SJSA1 (cell line): ENCODE data around the gene HIVEP3. TPM values are rescaled to one million over a fixed set of nuclear protein-coding genes. Genes with fewer than 3 reads are reported as not detected.

ENCODE experiments used
- DNase-seq, 2 experiments: peaks; one replicate each; pipeline ENCODE4 v3.0.0-alpha.2; 2015 to 2020; ENCODE audit warnings: low spot score in 2 of 2, low read depth in 1 of 2
- H3K27ac ChIP-seq: fragments of 250-450 bp; sonication (Bioruptor Pico); 2 replicates; pipeline ENCODE4 v1.5.1; 2020; ENCODE audit warnings: mild to moderate bottlenecking, moderate library complexity
- H3K27me3 ChIP-seq: fragments of 250-450 bp; sonication (Bioruptor Pico); replicated peaks from 2 replicates; pipeline ENCODE4 v1.5.1; 2020; ENCODE audit warnings: mild to moderate bottlenecking, moderate library complexity
- H3K36me3 ChIP-seq: fragments of 250-450 bp; sonication (Bioruptor Pico); 2 replicates; pipeline ENCODE4 v1.5.1; 2020; ENCODE audit warnings: mild to moderate bottlenecking
- H3K4me1 ChIP-seq: fragments of 250-450 bp; sonication (Bioruptor Pico); replicated peaks from 2 replicates; pipeline ENCODE4 v1.6.1; 2021; ENCODE audit warnings: mild to moderate bottlenecking
- H3K4me3 ChIP-seq: fragments of 250-450 bp; sonication (Bioruptor Pico); 2 replicates; pipeline ENCODE4 v1.5.1; 2020; ENCODE audit warnings: mild to moderate bottlenecking
- H3K9me3 ChIP-seq: fragments of 250-450 bp; sonication (Bioruptor Pico); replicated peaks from 2 replicates; pipeline ENCODE4 v1.5.1; 2020; ENCODE audit warnings: mild to moderate bottlenecking
- total RNA-seq: library from RNA; depleted of rRNA; stranded (reverse); fragments of >200 nt; shearing (Covaris generic); gene quantifications from 2 replicates; pipeline ENCODE4 v1.2.3, GENCODE V29; 2014

The HIVEP3 gene
- total RNA-seq, 1 experiment from 2014 or later = 2.2 TPM

DNA sequence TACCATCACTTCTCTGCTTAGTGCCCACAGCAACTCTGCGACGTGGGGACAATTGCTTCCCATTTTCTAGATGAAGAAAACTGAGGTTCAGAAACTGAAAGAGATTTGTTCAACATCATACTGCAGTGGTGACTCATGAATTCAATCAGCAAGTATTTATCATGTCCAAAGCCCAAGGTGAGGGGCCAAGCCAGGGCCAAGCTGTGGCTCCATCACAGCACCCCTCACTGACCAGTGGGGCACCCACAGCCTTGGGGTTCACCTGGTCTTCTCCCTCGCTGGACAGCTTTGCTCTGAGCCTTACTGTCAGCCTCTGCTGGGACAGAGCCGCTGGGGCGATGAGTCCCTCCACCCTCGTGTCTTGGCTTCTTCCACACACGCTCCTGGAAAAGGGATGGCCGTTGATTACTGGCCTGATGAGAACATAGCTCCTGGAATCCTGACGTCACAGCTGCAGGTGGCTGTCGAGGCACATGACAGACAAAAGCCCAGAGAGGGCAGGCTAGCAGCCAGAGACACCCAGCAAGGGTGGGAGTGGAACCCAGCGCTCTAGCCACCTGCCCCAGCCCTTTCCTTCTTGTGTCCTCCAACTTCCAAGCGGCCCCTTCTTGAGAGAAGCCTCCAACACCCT, 440.5 kb downstream of the HIVEP3 start:
- Histone ChIP-seq H3K27me3 (no peaks in the 10 kb centered on the region), H3K9me3 (no peaks in the 10 kb centered on the region), H3K27ac (no peak overlapping the region), H3K4me3 (no peak overlapping the region), H3K36me3 (no peaks in the 10 kb centered on the region), H3K4me1 (peaks cover 25% of the 10 kb centered on the region)
- no peak for DNase-seq

- Histone ChIP-seq H3K4me1 (peaks cover 12% of the 10 kb centered on the region), H3K27ac (no peak overlapping the region), H3K9me3 (no peaks in the 10 kb centered on the region), H3K4me3 (no peak overlapping the region), H3K36me3 (no peaks in the 10 kb centered on the region), H3K27me3 (no peaks in the 10 kb centered on the region)
- no peak for DNase-seq
Observed at GRCh38 chr1:41476807-41477361, 441.8 kb downstream of the HIVEP3 start.

DNA sequence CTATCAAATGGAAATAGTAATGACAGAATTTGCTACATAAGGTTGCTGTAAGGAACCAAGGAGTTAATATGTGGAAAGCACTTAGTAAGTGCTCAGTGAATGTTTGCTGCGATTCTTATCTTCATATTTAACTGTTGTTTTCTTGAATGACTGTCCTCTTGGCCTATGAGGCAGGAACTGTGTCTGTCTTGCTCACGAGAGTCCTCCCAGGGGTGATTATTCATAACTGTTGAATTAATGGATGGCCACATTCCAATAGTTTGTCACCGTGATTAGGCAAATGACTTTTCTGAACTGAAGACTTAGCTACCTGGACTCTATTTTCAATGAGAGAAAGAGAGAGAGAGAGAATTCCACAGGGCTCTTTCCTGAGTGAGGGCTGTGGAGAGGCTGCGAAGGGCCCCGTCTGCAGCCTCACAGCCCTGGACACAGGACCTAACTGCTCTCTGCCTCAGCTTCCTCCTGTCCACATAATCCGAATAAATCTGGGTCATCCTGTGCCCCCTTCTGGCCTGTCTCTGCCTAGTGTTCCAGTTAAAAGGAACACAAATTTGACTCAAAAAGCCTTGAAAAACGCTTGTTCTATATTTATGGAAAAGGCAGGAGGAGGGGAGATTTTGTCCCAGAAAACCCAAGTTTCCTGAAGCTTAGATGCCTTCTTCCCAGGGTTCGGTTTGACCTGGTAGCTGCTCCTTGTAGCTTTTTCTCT, 442.7 kb downstream of the HIVEP3 start:
- H3K4me1 ChIP-seq = peaks cover 11% of the 10 kb centered on the region
- H3K27me3 ChIP-seq = no peaks in the 10 kb centered on the region
- DNase-seq = no peak
- H3K27ac ChIP-seq = no peak overlapping the region
- no peaks in the 10 kb centered on the region for H3K9me3 ChIP-seq
- no peaks in the 10 kb centered on the region for H3K36me3 ChIP-seq
- no peak overlapping the region for H3K4me3 ChIP-seq

GRCh38 chr1:41475346-41475745, 443.4 kb downstream of the HIVEP3 start:
- peaks cover 15% of the 10 kb centered on the region for H3K4me1 ChIP-seq
- H3K4me3 ChIP-seq = no peak overlapping the region
- no peak for DNase-seq
- no peaks in the 10 kb centered on the region for H3K36me3 ChIP-seq
- H3K9me3 ChIP-seq = no peaks in the 10 kb centered on the region
- H3K27me3 ChIP-seq = no peaks in the 10 kb centered on the region
- H3K27ac ChIP-seq = no peak overlapping the region

GRCh38 chr1:41474490-41475271, 444.0 kb downstream of the HIVEP3 start:
- no peak for DNase-seq
- Histone ChIP-seq H3K4me1 (peaks cover 15% of the 10 kb centered on the region), H3K27me3 (no peaks in the 10 kb centered on the region), H3K9me3 (no peaks in the 10 kb centered on the region), H3K27ac (no peak overlapping the region), H3K36me3 (no peaks in the 10 kb centered on the region), H3K4me3 (no peak overlapping the region)

DNA sequence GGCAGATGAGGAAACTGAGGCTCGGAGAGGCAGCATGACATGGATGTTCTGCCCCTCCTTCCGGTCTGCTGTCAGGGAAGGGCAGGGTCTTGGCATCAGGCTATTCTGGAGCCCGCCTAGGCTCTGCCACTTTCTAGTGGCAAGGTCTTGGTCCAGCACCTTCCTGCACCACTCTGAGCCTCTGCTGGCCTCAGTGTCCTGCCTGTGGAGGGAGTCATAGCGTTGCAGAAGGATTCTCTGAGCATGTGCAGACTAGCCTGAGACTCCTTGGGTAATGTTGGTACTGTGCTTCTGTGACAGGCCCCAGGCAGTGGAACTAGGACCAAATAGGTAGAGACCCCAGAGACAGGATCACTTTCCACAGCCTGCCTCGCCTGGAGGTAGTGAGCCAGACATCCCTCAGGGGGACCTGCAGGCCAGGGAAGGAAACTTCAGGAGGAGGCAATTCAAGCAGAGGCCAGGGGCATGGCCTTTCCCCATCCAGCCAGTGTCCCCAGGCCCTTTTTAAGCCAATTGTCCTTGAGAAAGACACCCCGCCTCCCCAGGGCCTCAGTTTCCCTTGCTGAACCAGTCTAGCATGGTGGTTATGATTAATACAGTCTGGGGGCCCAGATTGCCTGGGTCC, 444.9 kb downstream of the HIVEP3 start:
- no peak overlapping the region for H3K27ac ChIP-seq
- H3K36me3 ChIP-seq = no peaks in the 10 kb centered on the region
- no peaks in the 10 kb centered on the region for H3K9me3 ChIP-seq
- H3K4me1 ChIP-seq = peaks cover 15% of the 10 kb centered on the region
- H3K27me3 ChIP-seq = no peaks in the 10 kb centered on the region
- no peak overlapping the region for H3K4me3 ChIP-seq
- no peak for DNase-seq

DNA sequence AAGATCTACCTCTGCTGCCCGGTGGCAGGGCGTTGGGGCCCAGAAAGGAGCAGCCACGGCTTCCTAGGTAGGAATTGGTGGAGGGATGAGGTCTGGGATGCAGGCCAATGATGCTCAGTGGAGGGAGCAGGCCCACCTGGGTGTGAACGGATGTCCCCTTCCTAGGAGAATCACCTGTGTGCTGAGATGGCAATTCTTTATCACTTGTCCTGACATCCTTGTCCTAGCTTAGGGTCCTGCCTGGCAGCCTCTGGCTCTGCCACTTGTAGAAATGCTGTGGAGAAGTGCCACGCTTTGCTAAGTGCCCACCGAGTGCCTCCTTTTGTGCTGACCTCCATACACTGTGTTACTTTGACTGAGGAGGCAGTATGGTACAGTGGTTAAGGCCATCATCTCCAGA, 447.1 kb downstream of the HIVEP3 start:
- no peak for DNase-seq
- H3K27ac ChIP-seq = no peak overlapping the region

GRCh38 chr1:41469706-41470105, 449.0 kb downstream of the HIVEP3 start:
- no peaks in the 10 kb centered on the region for H3K27me3 ChIP-seq

More for the DNA sequence above, 447.1 kb downstream of the HIVEP3 start:
- Histone ChIP-seq H3K4me1 (peaks cover 15% of the 10 kb centered on the region), H3K4me3 (no peak overlapping the region), H3K27me3 (no peaks in the 10 kb centered on the region), H3K36me3 (no peaks in the 10 kb centered on the region), H3K9me3 (no peaks in the 10 kb centered on the region)

DNA sequence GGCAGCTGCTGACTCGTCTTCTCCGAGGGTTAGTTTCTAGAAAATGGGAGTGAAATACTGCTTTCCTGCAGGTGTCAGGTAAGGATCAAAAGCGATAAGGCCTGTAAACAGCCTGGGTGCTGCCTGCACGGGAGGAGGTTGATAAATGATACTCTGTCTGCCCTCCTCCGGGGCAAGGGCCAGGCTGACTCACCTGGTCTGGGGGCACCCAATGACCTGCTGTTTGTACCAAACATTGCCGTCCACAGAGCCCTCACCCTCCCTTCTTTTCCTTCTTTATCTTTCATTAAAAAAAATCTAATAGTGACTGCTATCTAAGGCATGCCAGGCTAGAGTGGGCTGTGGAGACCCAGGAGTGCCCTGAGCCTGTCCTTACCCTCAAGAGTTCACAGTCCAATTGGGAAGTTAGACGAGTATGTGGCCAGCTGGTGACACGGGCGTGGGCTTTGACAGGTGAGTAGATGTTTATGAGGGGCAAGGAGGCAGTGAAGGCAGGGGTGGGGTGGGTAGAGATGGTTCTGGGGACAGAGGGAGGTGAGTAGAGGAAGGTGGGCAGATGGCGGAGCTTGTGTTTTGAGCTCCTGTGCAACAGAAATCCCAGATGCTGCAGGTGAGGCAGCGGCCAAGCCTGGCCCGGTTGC, 450.5 kb downstream of the HIVEP3 start:
- no peaks in the 10 kb centered on the region for H3K9me3 ChIP-seq
- DNase-seq = no peak

More at GRCh38 chr1:41469706-41470105, 449.0 kb downstream of the HIVEP3 start:
- Histone ChIP-seq H3K4me1 (peaks cover 5% of the 10 kb centered on the region; the same call in 1 of the 2 replicates), H3K4me3 (no peak overlapping the region), H3K9me3 (no peaks in the 10 kb centered on the region), H3K36me3 (no peaks in the 10 kb centered on the region), H3K27ac (no peak overlapping the region)
- no peak for DNase-seq

GRCh38 chr1:41467673-41468072, 451.0 kb downstream of the HIVEP3 start:
- Histone ChIP-seq H3K9me3 (no peaks in the 10 kb centered on the region), H3K4me1 (peaks cover 5% of the 10 kb centered on the region; the same call in 1 of the 2 replicates), H3K27me3 (no peaks in the 10 kb centered on the region), H3K27ac (no peak overlapping the region), H3K4me3 (no peak overlapping the region), H3K36me3 (peaks cover 11% of the 10 kb centered on the region; the same call in 1 of the 2 replicates)
- no peak for DNase-seq

More for the DNA sequence above, 450.5 kb downstream of the HIVEP3 start:
- Histone ChIP-seq H3K27ac (no peak overlapping the region), H3K36me3 (peaks cover 8% of the 10 kb centered on the region; the same call in 1 of the 2 replicates), H3K4me1 (peaks cover 5% of the 10 kb centered on the region; the same call in 1 of the 2 replicates), H3K27me3 (no peaks in the 10 kb centered on the region), H3K4me3 (no peak overlapping the region)

GRCh38 chr1:41466146-41466545, 452.6 kb downstream of the HIVEP3 start:
- Histone ChIP-seq H3K36me3 (peaks cover 23% of the 10 kb centered on the region; the same call in 1 of the 2 replicates), H3K9me3 (no peaks in the 10 kb centered on the region), H3K4me1 (peaks cover 7% of the 10 kb centered on the region; the same call in 1 of the 2 replicates), H3K27me3 (no peaks in the 10 kb centered on the region), H3K27ac (no peak overlapping the region), H3K4me3 (no peak overlapping the region)
- no peak for DNase-seq

DNA sequence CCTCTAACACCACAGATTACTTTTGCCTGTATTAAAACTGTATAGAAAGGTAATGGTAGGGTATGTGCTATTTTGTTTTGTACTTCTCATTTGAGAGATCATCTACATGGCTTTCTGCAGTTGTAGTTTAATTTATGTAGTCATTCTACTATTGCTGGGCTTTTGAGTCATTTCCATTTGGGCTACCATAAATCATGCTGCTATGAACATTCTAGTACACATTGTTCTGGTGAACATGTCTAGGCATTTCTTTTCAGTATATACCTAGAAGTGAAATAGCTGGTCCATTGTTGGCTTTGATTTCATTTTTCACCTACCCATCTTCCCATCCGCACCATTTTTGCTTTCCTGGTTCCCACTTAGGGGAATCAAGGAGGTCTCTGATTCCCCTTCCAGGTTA, 453.0 kb downstream of the HIVEP3 start:
- no peak overlapping the region for H3K4me3 ChIP-seq
- peaks cover 26% of the 10 kb centered on the region; the same call in 1 of the 2 replicates for H3K36me3 ChIP-seq
- no peaks in the 10 kb centered on the region for H3K27me3 ChIP-seq
- H3K27ac ChIP-seq = no peak overlapping the region
- DNase-seq = no peak
- H3K9me3 ChIP-seq = no peaks in the 10 kb centered on the region
- peaks cover 4% of the 10 kb centered on the region; the same call in 1 of the 2 replicates for H3K4me1 ChIP-seq

GRCh38 chr1:41464885-41465284, 453.8 kb downstream of the HIVEP3 start:
- no peak overlapping the region for H3K4me3 ChIP-seq
- DNase-seq = no peak
- H3K36me3 ChIP-seq = peaks cover 29% of the 10 kb centered on the region; the same call in 1 of the 2 replicates
- H3K27ac ChIP-seq = no peak overlapping the region
- peaks cover 2% of the 10 kb centered on the region; the same call in 1 of the 2 replicates for H3K4me1 ChIP-seq
- no peaks in the 10 kb centered on the region for H3K27me3 ChIP-seq
- no peaks in the 10 kb centered on the region for H3K9me3 ChIP-seq
